KOPT-K1 (cell line): ENCODE data around the gene DHRS12.
"Not testable (repeated sequence)": the region's sequence is repeated elsewhere in the genome, so short reads cannot be mapped to it uniquely, and the experiment has no call there.

Source experiments
- H3K27ac ChIP-seq: fragments of 200-600 bp; sonication (generic); 2 replicates; pipeline ENCODE4 v1.5.1; 2016; ENCODE audit warnings: antibody characterized with exemption, mild to moderate bottlenecking, low read depth, low read length; ENCODE audit not compliant: poor library complexity, severe bottlenecking
- H3K36me3 ChIP-seq: fragments of 200-600 bp; sonication (generic); 2 replicates; pipeline ENCODE4 v1.5.1; 2017; ENCODE audit warnings: antibody characterized with exemption, mild to moderate bottlenecking, low read length, moderate library complexity; ENCODE audit not compliant: insufficient read depth
- H3K9me3 ChIP-seq: fragments of 200-600 bp; sonication (generic); 2 replicates; pipeline ENCODE4 v1.5.1; 2017; ENCODE audit warnings: antibody characterized with exemption, low read length, mild to moderate bottlenecking; ENCODE audit not compliant: insufficient read depth, poor library complexity, severe bottlenecking

Gene DHRS12

DNA sequence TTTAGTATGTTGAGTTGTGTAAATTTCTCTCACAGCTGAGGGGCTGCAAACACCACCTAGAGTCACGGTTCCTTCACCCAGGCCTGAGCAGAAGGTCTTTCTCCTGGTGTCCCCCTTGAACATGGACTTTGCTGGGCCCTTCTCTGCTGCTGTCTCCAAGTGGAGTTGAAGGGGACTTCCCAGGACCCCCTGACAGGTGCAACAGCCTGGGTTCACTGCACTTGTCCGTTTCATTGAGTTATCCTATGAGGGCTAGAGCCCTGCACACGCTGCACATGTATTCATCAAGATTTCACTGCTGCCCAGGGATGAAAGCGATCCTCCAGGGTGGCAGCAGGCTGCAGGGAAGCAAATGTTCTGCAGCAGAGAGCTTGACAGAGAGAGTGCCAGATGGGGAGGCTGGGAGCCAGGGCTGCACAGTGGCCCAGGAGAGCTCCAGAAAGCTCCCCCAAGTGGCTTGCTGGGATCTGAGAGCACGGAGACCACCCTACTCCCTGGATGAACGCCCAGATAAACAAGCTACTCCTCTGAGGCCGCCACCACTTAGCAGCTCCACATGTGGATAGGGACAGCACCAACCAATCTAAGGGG is 30.7 kb upstream of the DHRS12 start:
- H3K36me3 ChIP-seq, result no peaks in the 10 kb centered on the region
- no peak overlapping the region for H3K27ac ChIP-seq
- no peaks in the 10 kb centered on the region for H3K9me3 ChIP-seq

DNA sequence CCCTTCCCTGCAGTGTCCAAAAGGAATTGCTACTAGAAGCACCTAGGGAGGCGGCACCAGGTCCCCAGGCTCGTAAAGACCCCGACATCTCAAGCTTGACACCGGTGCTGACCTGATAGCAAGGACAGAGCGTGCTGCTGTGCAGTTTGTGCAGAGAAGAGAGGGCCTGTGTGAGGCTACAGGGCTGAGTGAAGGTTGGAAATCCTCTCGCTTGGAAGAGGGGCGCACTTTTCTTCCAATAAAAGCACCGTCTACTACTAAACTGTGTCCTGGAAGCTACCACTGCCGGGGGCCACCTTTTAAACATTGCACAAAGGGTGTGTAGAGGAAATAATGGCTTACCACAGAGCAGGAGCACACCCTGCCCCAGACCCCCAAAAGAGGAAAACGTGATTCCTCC is 30.0 kb upstream of the DHRS12 start:
- H3K9me3 ChIP-seq, result no peaks in the 10 kb centered on the region
- H3K27ac ChIP-seq, result no peak overlapping the region

GRCh38 chr13:51832471-51833152 is 28.6 kb upstream of the DHRS12 start:
- H3K9me3 ChIP-seq, result no peaks in the 10 kb centered on the region
- no peak overlapping the region for H3K27ac ChIP-seq
- H3K36me3 ChIP-seq, result no peaks in the 10 kb centered on the region

More for the DNA sequence above, 30.0 kb upstream of the DHRS12 start:
- H3K36me3 ChIP-seq, result no peaks in the 10 kb centered on the region

- Histone ChIP-seq H3K9me3 (no peaks in the 10 kb centered on the region), H3K27ac (no peak overlapping the region), H3K36me3 (no peaks in the 10 kb centered on the region)
Measured at GRCh38 chr13:51831519-51831918, 27.6 kb upstream of the DHRS12 start.

DNA sequence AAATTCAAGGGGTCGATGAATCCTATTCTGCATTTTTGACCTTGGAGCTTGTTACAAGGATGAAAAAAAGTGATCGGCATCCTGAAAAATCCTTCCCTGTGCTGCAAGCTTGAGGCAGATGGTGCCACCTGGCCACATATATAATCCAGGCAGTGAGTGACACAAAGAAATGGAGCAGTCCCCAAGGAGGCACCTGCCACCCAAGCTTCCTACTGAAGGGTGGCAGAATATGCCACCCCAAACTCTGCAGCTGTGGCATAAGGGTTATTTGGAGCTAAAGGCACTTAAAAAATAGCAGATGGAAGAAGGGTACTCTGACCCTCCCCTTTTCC is 25.6 kb upstream of the DHRS12 start:
- Histone ChIP-seq H3K36me3 (no peaks in the 10 kb centered on the region), H3K27ac (no peak overlapping the region), H3K9me3 (no peaks in the 10 kb centered on the region)

DNA sequence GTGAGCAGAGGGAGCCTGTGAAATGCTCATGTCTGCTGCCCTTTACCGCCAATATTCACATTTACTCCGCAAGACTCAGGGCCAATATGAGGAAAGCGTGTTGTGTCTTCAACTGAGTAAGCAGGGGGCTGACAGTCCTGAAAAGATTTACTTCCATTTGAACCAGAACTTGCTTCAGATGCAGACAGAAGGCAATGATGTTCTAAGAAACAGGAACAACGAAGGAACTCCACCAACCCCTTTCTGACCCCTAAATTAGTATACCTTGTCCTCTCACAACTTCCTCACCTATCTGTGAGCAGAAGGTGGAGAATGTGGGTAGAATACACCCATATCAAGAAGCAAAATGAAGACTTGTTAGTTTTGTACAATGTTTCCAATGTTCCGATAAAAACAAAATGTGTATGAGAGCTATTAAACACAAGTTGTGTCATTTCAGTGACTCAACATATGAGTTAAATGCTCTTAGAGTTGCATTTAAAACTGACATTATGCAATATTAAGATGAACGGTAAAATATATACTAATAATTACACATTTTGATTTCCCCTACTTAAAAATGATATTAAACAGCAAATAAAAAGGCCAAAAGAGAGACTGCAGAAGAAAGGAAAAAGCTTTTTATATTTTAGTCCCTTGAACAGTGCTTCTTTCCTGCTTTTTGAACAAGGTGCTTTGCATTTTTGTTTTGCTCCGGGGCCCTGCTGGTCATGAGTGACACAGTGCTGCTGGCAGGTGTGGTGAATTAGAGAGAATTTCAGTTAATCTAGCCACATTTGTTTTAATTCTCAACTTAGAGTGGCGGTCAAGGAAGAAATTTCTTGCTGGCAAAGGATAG is 25.0 kb upstream of the DHRS12 start:
- Histone ChIP-seq H3K9me3 (no peaks in the 10 kb centered on the region), H3K27ac (no peak overlapping the region), H3K36me3 (no peaks in the 10 kb centered on the region)

DNA sequence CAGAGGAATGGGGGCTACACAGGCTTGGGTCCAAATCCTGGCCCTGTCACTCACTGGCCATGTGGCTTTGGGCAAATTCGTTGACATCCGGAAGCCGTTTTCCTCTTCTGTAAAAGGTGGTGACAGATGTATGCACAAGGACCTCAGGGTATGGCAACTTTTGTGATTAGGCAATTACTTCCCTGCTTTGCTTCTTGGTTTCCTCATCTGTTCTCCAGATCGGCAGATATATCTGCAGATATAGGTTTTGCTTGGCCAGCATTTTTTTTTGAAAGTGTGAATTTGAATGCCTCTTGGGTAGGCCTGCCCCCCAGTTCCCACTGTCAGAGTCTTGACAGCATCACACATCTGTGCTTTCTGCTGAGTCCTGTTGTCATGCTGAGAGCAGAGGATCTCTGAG is 23.3 kb upstream of the DHRS12 start:
- H3K36me3 ChIP-seq, result no peaks in the 10 kb centered on the region
- no peaks in the 10 kb centered on the region for H3K9me3 ChIP-seq
- no peak overlapping the region for H3K27ac ChIP-seq

GRCh38 chr13:51826606-51827005 is 22.6 kb upstream of the DHRS12 start:
- Histone ChIP-seq H3K9me3 (no peaks in the 10 kb centered on the region), H3K27ac (no peak overlapping the region), H3K36me3 (no peaks in the 10 kb centered on the region)

DNA sequence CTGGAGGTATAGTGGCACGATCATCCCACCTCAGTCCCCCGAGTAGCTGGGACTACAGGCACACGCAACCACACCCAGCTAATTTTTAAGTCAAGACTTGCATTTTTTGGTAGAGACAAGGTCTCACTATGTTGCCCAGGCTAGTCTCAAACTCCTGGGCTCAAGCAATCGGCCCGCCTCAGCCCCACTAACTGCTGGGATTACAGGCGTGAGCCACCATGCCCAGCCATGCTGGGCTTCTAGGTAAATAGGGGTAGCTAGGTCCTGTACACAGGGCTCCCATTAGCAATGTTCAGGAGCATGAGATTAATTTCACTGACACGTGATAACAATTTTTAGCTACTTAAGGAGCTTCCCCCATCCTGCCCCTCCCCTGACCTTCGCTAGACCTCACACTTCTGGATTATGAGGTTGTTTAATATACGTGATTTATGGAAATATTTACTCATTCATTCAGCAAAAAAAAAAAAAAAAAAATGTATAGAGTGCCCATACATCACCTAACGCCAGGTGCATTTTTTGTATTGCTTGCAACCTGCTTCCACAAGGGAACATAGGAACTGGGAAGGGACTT is 21.8 kb upstream of the DHRS12 start:
- Histone ChIP-seq H3K27ac (peak overlapping the region; percentile 33), H3K36me3 (no peaks in the 10 kb centered on the region), H3K9me3 (no peaks in the 10 kb centered on the region)

DNA sequence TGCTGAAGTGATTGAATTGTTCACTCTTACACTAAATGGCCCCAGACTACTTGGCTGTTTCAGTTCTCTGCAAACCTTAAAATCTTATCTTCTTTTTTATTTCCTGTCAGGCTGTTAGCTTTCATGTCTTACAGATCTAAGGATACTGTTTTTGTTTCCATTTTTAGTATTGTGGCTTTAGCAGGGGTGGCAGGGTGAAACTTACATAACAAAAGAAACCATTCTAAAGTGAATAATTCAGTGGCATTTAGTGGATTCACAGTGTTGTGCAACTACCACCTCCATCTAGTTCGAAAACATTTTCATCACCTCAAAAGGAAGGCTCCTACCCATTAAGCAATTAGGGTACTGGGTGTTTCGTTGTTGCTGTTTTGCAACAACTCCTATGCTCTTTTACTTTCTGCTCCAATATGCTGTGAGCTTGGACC is 21.2 kb upstream of the DHRS12 start:
- Histone ChIP-seq H3K36me3 (no peaks in the 10 kb centered on the region), H3K9me3 (no peaks in the 10 kb centered on the region), H3K27ac (peak overlapping the region; percentile 33)

- not testable (repeated sequence) for H3K27ac ChIP-seq, H3K9me3 ChIP-seq, H3K36me3 ChIP-seq
Measured at GRCh38 chr13:51824712-51825111, 20.7 kb upstream of the DHRS12 start.

DNA sequence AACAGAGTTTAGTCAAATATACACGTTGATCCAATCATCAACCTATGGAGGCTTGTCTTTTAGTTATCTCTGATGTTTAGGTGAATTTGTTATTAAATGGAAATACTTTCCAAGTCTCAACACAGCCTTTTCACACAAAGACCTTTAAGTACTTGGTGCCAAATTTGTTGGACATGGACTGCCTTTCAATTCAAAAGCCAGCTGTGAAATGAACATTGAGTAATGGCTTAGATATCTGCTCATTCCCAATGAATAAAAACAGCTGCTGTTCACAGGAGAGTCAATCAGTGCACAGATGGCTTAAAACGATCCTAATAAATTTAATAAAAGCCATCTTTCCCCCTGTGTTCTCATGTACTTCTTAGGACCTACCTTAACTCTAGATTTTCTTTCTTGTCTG is 19.9 kb upstream of the DHRS12 start:
- no peaks in the 10 kb centered on the region for H3K36me3 ChIP-seq

GRCh38 chr13:51823359-51823758 is 19.4 kb upstream of the DHRS12 start:
- Histone ChIP-seq H3K9me3 (no peaks in the 10 kb centered on the region), H3K36me3 (no peaks in the 10 kb centered on the region), H3K27ac (no peak overlapping the region)

More for the DNA sequence above, 19.9 kb upstream of the DHRS12 start:
- H3K9me3 ChIP-seq, result no peaks in the 10 kb centered on the region
- H3K27ac ChIP-seq, result no peak overlapping the region

DNA sequence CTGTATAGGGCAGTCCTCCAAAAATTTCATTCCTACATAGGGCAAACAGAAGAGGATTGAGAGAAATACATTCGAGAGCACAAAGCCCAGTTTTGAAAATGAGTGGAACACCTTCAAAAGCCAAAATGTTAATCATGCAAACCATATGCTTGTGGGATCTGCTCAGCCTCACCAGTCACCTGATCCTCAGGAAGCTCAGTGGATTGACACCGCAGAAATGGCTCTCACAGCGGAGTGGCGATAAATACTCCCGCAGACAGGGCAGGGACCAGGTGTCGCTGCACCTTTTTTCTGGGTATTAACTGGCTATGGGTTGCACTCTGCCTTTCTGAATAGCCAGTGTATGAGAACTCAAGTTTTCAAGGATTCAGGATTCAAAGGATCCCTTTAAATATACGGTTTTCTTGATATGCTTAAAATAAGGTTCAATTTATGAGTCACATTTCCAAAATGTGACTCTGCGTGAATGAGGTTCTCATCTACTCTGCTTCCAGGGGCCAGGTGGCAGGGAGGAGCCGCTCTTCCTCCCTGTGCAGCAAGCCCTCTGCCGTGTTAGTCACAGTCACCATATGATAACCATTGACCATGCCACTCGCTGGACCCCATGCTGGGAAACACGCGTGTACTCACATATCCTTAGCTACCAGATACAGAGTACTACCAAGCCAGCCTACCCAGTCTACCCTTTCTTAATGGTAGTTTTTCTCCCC is 18.3 kb upstream of the DHRS12 start:
- Histone ChIP-seq H3K27ac (no peak overlapping the region), H3K36me3 (no peaks in the 10 kb centered on the region)

DNA sequence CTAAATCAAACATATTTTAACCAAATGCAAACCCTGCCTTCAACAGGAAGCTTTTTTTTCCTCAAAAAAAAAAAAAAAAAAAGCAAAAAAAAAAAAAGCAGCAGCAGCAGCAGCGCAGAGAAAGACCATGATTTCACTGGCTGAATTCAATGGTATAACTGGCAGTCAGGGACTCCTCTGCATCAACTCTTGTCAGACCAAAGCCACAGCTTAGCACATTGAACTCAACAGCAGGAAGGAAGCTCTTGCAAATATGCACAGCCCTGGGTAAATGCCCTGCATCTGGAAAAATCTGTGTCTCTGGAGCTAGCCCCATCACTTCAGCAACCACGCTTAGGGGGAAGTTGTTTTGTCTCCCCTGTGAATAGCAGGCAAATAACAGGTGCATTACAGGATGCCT is 17.6 kb upstream of the DHRS12 start:
- H3K27ac ChIP-seq, result no peak overlapping the region
- no peaks in the 10 kb centered on the region for H3K9me3 ChIP-seq
- H3K36me3 ChIP-seq, result no peaks in the 10 kb centered on the region

More for the DNA sequence above, 18.3 kb upstream of the DHRS12 start:
- no peaks in the 10 kb centered on the region for H3K9me3 ChIP-seq
